GM18526 (cell line): ENCODE results near the gene ANKMY1.

Source experiments
- POLR2A ChIP-seq: IDR thresholded peaks from 3 replicates; pipeline ENCODE4 v1.6.1; 2011; ENCODE audit not compliant: insufficient read length; ENCODE audit errors: extremely low read depth

Gene ANKMY1

DNA sequence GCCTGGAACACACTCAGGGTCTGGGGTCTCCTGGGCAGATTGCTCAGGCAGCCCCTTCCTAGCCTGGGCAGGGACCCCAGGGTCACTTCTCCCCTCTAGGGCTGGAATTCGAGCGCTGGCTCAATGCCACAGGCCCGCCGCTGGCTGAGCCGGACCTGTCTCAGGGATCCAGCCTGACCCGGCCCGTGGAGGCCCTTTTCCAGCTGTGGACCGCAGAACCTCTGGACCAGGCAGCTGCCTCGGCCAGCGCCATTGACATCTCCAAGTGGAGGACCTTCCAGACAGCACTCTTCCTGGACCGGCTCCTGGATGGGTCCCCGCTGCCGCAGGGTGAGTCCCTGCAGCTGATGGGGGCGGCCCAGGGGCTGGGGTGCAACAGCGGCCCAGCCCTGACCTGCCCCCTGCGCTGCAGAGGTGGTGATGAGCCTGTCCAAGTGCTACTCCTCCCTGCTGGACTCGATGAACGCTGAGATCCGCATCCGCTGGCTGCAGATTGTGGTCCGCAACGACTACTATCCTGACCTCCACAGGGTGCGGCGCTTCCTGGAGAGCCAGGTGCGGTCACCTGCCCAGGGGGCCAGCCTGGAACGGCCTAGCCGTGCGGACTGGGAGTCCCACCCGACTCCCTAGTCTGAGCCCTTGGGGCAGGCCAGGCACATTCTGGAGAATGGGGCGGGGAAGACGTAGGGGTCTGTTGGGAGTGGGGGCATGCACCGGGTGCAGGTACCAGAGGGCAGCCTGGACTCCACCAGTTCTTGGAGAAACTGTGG lies 18.8 kb upstream of the ANKMY1 start:
- TF ChIP-seq POLR2A = no peak

DNA sequence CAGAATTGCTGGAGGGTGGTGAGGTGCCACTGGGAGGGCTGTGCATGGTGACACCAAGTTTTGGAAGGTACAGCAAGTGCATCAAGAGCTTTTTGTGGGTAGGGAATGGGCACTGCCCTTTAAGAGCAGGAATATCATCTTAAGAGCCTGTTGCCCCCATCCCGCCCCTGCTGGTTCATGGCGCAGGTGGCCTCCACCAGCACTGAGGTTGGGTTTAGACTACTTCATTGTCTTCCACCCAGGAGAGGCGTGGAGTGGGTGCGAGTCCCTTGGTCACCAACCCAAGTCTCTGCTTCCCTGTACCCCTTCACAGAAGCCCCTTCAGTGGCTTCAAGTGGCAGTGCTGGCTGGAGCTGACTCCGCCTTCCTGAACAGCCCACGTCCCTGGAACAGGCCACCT lies 18.2 kb upstream of the ANKMY1 start:
- no peak for TF ChIP-seq POLR2A

DNA sequence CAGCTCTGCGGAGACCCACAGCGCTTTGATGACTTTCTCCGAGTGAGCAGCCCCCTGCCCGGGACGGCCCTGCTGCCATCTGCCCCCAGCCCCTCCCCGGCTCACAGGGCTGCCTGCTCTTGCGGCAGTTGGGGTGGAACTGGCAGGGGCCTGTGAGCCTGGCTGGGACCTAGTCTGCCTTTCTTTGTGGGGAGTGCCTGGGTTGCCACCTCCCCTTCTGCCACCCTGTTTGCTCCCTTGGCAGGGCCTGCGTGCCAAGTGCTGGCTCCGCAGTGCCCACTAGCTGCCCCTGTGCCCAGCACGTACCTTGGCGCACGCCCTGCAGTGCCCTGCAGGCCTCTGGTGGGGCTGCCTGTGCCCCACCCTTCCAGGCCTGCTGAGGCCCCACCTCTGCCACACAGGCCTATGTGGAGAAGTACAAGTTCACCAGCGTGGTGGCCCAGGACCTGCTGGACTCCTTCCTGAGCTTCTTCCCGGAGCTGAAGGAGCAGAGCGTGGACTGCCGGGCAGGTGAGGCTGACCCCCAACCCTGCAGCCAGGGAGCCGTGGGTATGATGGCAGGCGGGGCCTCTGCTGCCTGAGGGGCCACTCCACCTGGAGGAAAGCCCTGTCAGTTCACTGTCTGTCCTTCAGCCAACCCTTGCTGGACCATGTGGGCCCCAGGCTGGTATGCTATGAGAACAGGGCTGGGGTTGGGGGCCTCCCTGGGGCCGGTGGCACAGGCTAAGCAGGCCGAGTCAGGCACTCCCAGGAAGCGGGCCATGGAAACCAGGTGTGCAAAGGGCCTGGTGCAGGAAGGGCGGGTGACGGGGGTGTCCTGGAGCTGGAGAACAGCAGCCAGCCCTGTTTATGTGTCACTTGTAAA lies 17.5 kb upstream of the ANKMY1 start:
- TF ChIP-seq POLR2A = no peak

DNA sequence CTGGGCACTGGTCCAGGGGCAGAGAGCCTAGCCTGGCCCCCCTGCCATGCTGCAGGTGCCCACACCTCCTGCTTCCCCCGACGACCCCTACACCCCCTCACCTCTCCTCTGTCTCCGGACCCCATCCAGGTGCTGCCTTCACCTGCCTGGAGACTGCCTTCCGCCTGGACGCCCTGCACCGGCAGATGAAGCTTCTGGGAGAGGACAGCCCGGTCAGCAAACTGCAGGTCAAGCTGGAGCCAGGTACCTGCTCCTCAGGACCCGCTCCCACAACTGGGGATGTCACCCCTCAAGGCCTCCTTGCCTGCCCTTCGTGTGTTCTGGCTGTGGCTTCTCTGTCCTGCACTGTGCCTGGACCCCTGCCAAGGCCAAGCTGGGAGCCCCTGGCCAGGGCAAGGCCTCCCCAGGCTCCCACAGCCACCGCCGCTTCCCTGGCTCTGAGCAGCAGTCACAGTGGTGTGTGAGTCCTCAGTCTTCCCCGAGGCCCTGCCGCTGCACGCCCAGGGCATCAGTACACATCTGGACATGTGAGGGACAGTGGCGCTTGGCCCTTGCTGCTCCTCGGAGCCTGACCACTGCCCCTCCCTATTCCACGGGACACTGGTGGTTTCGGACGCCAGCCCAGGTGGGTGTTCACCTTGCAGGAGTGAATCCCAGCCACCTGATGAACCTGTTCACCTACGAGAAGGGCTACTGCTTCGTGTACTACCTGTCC lies 16.8 kb upstream of the ANKMY1 start:
- no peak for TF ChIP-seq POLR2A

DNA sequence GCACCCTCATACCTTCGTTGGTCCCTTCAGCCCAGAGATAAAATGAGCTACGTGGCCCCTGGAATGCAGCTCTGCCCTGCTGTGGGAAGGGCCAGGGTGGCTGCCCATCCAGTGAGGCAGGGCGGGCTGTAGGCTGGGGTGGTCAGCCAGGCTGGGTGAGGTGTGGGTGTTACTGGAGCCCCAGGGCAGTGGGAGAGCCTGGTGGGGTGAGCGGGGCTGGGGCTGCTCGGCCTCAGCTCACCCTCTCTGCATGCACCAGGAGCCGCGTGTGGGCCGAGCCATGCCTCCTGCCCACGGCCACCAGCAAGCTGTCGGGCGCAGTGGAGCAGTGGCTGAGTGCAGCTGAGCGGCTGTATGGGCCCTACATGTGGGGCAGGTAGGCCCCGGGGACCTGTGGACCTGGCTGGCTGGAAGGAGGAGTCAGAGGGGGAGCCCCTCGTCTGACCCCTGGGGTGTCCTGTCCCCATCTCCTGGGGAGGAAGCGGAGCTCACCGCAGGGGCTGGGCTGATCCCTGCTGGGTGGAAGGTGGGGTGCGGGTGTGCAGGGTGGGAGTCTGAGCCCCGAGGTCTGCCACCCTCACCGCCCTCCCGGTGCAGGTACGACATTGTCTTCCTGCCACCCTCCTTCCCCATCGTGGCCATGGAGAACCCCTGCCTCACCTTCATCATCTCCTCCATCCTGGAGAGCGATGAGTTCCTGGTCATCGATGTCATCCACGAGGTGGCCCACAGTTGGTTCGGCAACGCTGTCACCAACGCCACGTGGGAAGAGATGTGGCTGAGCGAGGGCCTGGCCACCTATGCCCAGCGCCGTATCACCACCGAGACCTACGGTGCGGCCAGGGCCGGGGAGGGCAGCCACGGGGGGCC lies 16.0 kb upstream of the ANKMY1 start:
- no peak for TF ChIP-seq POLR2A

DNA sequence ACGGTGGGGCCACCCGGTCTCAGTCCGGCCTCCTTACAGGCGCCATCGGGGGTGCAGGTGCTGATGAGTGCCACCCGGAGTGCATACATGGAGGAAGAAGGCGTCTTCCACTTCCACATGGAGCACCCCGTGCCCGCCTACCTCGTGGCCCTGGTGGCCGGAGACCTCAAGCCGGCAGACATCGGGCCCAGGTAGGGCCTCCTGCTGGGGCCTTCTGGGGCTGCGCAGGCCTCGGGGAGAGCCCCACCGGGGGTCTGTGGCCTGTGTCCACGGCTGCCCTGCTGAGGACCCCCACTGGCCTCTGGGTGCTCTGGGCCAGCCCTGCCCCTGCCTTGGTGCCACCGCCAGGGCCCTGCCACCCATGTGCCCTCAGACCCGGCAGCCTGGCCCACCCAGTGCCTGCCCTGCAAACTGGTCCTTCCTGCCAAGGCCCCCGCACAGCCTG lies 15.3 kb upstream of the ANKMY1 start:
- TF ChIP-seq POLR2A = no peak

DNA sequence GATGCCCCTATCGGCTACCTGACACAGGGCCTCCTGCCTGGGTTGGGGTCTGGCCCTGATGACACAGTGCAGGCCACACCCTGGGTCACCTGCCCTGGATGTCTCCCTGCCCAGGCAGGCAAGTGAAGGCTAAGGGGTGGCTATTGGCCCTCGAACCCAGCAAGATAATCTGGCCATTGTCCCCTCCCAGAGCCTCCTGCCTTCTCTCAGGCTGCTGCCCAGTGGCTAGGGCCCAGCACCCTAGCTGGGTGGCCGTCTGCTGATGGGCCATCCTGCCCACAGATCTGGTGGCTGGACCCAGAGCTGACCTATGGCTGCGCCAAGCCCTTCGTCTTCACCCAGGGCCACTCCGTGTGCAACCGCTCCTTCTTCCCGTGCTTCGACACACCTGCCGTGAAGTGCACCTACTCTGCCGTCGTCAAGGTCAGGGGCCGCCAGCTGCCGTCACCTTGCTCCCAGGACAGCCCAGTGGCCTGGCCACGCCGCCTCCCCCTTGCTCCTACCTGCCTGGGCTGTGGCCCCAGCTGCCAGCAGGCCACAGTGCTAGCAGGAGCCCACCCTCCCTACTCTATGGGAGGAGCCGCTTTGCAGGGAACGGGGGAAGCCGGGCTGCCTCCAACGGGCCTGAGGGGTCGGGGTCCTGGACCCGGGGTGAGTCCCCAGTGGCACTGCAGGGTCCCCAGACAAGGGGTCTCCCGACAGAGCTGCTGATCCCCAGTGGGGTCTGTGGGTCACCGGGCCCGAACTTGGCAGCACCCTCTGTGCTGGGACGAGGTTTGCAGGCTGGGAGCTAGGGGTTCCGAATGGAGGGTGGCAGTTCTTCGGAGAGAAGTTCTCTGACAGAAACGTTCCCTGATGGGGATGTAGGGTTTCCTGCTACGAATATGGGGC lies 14.6 kb upstream of the ANKMY1 start:
- no peak for TF ChIP-seq POLR2A

DNA sequence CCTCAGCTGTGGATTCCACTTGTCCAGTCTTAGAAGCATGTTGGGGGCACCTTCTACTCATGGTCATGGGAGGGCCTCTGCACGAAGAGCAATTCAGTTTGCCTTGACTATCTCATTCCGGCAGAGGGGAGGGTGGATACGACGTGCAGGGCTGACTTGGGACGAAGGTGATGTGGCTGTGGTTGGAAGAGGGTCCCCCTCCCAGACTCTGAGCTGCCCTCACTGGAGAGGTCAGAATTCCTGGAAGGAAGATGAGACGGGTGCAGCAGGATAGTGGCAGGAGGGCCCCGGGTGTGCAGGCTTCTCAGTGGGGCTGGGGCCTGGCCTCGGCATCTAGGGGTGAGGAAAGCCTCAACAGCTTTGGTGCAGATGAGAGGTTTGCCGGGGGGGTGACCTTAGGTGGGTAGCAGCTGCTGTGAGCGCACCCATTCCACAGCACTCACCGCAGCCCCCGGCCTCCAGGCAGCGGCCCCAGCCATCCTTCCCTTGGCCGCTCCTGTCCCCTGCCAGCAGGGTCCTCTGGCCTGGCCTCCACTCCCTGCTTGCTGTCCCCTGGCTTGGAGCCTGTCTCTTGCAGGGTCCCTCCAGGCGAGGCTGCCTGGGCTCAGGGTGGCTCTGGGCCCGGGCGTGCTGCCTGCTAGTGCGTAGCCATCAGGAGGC lies 13.7 kb upstream of the ANKMY1 start:
- TF ChIP-seq POLR2A = no peak

DNA sequence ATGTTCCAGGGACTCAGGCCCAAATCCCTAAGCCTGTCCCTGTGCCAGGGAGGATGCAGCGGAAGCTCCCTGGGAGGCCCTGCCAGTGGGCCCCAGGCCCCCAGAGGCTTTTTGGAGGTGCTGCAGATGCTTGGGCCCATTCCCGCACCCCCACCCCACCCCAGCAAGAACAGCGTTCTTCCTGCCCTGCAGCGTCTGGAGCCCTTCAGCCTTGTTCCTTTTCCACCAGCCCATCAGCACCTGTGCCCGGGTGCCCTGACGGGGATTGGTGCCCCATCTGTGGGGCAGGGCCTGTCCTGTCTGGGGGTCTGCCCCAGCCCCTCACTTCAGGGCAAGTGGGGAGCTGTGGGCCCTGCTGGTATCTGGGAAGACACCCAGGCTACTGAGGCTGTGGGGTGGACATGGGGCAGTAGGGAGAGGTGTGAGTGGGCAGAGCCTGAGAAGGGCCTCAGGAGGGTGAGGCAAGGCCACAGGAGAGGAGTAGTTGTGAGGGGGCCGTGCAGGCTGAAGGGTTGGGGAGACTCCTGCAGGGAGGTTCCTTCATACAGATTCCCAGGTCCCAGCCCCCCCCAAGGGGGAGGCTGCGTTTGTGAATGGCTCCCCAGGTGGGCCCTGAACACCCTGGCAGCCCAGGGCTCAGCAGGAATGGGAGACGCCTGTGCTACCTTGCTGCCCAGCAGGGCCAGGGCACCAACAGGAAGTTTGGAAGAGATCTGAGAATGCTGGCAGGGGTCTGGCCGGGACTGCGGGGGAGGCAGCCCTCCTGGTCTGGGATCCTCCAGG lies 12.9 kb upstream of the ANKMY1 start:
- no peak for TF ChIP-seq POLR2A

DNA sequence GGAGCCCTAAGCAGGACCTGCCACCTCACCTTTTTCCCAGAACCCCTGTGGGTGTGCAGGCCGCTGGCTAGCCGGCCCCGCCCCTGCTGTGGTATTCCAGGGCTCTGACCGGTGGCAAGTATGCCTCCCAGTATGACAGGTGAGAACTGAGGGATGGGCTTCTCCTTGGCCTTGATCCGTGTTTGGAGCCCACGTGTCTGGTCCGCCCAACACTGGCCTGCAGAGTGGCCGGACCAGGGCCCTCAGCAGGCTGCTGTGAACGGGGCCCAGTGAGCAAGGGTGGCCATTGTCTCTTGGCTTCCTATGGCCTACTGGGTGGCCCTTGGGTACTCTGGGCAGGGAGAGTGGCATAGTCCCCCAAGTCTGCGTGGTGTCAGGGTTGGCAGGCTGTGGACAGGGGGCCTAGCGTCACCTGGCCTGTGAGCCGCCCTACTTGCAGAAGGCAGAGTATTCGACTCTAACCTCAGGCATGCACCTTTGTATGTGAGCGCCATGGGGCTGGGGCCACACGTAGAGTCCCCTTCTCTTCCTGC lies 12.3 kb upstream of the ANKMY1 start:
- TF ChIP-seq POLR2A = no peak

DNA sequence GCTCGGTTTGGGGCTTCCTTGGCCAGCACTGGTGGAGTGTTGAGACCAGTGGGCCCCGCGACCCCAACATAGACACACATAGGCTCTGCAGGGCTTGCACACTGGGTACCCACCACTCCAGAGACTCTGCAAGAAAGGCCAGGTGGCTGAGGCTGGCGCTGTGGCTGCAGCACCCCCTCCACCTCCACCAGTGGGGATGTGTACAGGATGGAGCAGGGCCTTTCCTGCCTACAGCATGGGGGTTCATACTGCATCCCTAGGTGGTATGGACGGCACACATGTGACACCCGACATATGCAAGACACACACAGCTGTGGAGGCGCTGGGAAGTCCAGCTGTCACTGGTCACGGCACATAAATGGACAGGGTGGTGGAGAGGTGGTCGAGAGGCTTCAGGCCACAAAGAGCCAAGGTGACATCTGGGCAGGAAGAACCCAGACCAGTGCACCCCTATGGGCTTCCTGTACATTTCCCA lies 11.8 kb upstream of the ANKMY1 start:
- no peak for TF ChIP-seq POLR2A
